Posterior cingulate gyrus (tissue), 11 donors: ENCODE data around the gene FOXA3.

Experiments used
- DNase-seq, 10 donors: peaks; one replicate each; pipeline versions ENCODE4 v3.0.0 to v3.0.0-alpha.2; 2020 to 2021; ENCODE audit warnings: mixed read lengths in 3 of 10
- intact Hi-C: fragments of 100-400 bp; cut with DNase I; formaldehyde crosslinking; loops from one replicate; pipeline ENCODE4 v1.15.1; 2023

FOXA3 gene

GRCh38 chr19:45913874-45914830 lies 50.0 kb downstream of the FOXA3 start, which contains the start of gene NANOS2:
Gene NANOS2 (minus strand): TSS chr19:45914778. CDS start chr19:45914693, 85 bp downstream.
- intact Hi-C loops: no loop called here

GRCh38 chr19:45917421-45918091 lies 53.4 kb downstream of the FOXA3 start:
- intact Hi-C loops: no loop called here
- peak in 1 of 10 donors; percentile 15 for DNase-seq

More at GRCh38 chr19:45913874-45914830, 50.0 kb downstream of the FOXA3 start, which contains the start of gene NANOS2:
- peak in 3 of 10 donors; percentile 28 to 70 (median 70) for DNase-seq

- intact Hi-C loops: no loop called here
- DNase-seq: peak in 1 of 10 donors; percentile 18
Observed at GRCh38 chr19:45918721-45919120, 54.6 kb downstream of the FOXA3 start.

GRCh38 chr19:45919678-45920077 lies 55.6 kb downstream of the FOXA3 start:
- DNase-seq: peak in 6 of 10 donors; percentile 28 to 90 (median 54)
- intact Hi-C loops: no loop called here

GRCh38 chr19:45920458-45920857 lies 56.3 kb downstream of the FOXA3 start:
- intact Hi-C loops: no loop called here
- peak in 1 of 10 donors; percentile 53 for DNase-seq

- intact Hi-C loops: no loop called here
- peak in 1 of 10 donors; percentile 16 for DNase-seq
Observed at GRCh38 chr19:45922281-45922680, 58.2 kb downstream of the FOXA3 start.
